Heart right ventricle (tissue), 16 donors: Measurements from ENCODE around the gene NRN1L. TPM values are rescaled to one million over a fixed set of nuclear protein-coding genes. Genes with fewer than 3 reads are reported as not detected.

Experiments used
- ATAC-seq, 8 donors: fragments of 200-7000 bp; cut with Tn5 transposase; one replicate each; pipeline ENCODE4 v1.9.1; 2020; ENCODE audit warnings: mild to moderate bottlenecking in 8 of 8, moderate library complexity in 8 of 8, moderate number of reproducible peaks in 1 of 8
- DNase-seq, 2 donors: peaks; one replicate each; pipeline ENCODE4 v3.0.0-alpha.2; 2020
- H3K27ac ChIP-seq, 10 donors: fragments of 200-600 bp; sonication (generic) in 2 of 10; one replicate each; pipeline versions ENCODE4 v1.5.0 to v1.8.0; 2020 to 2022; ENCODE audit warnings: mild to moderate bottlenecking in 3 of 10
- H3K27me3 ChIP-seq, 7 donors: fragments of 200-600 bp; one replicate each; pipeline ENCODE4 v1.8.0; 2021 to 2022; ENCODE audit warnings: mild to moderate bottlenecking in 2 of 7
- H3K36me3 ChIP-seq, 9 donors: fragments of 200-600 bp; sonication (generic) in 1 of 9; one replicate each; pipeline versions ENCODE4 v1.5.0 to v1.8.0; 2020 to 2022; ENCODE audit warnings: mild to moderate bottlenecking in 2 of 9
- H3K4me1 ChIP-seq, 9 donors: fragments of 200-600 bp; sonication (generic) in 1 of 9; one replicate each; pipeline versions ENCODE4 v1.5.0 to v1.8.0; 2020 to 2022; ENCODE audit warnings: mild to moderate bottlenecking in 4 of 9
- H3K4me3 ChIP-seq, 10 donors: fragments of 200-600 bp; sonication (generic) in 2 of 10; one replicate each; pipeline versions ENCODE4 v1.5.0 to v1.8.0; 2020 to 2022; ENCODE audit warnings: mild to moderate bottlenecking in 7 of 10, moderate library complexity in 2 of 10
- H3K9me3 ChIP-seq, 11 donors: fragments of 200-600 bp in 10 of 11; sonication (generic) in 2 of 11; one replicate each; pipeline versions ENCODE4 v1.5.0 to v1.8.0; 2013 to 2022; ENCODE audit warnings: mild to moderate bottlenecking in 2 of 11, control low read depth in 1 of 11, moderate library complexity in 1 of 11
- CTCF ChIP-seq, 9 donors: fragments of 200-600 bp; sonication (generic) in 2 of 9; IDR thresholded peaks; one replicate each; pipeline versions ENCODE4 v1.5.0 to v1.8.0; 2021 to 2022; ENCODE audit warnings: antibody characterized with exemption in 9 of 9, mild to moderate bottlenecking in 5 of 9, moderate library complexity in 1 of 9
- WGBS, 2 donors: extraction: QIAGEN DNeasy Blood & Tissue Kit; methylation state at CpG; one replicate each; pipeline ENCODE4 v1.1.7; 2013; ENCODE audit warnings: inconsistent platforms in 1 of 2; 5-methylcytosine and 5-hydroxymethylcytosine counted together
- intact Hi-C, 10 donors: fragments of 100-400 bp; cut with DNase I; formaldehyde crosslinking; loops; one replicate each; pipeline versions ENCODE4 v1.11.1 to v1.14.2; 2022
- polyA plus RNA-seq, 2 donors: library from polyadenylated mRNA; stranded (reverse); fragments of 200-250 nt; gene quantifications; one replicate each; pipeline ENCODE4 v1.2.3, GENCODE V29; 2013
- total RNA-seq, 10 donors: library from RNA; stranded (reverse); fragmentation: NEBNext Ultra II Directional in 3 of 10; extraction: Animal tissue kit (Norgen Biotek cat#: 25700) in 3 of 10; gene quantifications; one replicate each; pipeline versions ENCODE4 v1.2.1 to v1.2.4, GENCODE V29; 2021 to 2023
- donor health status: Arrhythmogenic right ventricular cardiomyopathy.
- donor health status: ischemic (EF 13 %, LVEDD 7.1; RV severe dilation, severe dysfunction).
- donor health status: healthy with polysubstance abuse.
- donor health status: DM: no; HTN: yes; CAD: no.
- donor health status: DM: no; HTN: no; CAD: no.
- donor health status: ischemic (EF 25% LVEDD 6.9; RV normal size, moderate dysfunction).
- donor health status: ischemic (EF 25% LVEDD 5.7; RV mildly dilated, moderate dysfunction).
- donor health status: healthy.
- donor health status: DM: yes; HTN: yes; CAD: no.
- donor health status: Ischemic cardiomyopathy.
- donor health status: ischemic (EF 35%, LVEDD 5.7; RV mildly dilated, moderate dysfunction).
- donor health status: nonischemic (EF 11% LVEDD 7.7; RV severe dilation, severe dysfunction).
- donor health status: DM: yes; HTN: yes; CAD: no.
- donor health status: PGD.
- donor health status: ischemic (EF 29% LVEDD 5.4; RV normal size, mild dysfunction).
- donor health status: nonischemic (EF 23%, LVEDD 6.1; RV moderate dilation, normal function).

The NRN1L gene
- total and polyA plus RNA-seq, 12 donors, result 1.1 to 4.0 (median 1.7) TPM; not detected in 4

DNA sequence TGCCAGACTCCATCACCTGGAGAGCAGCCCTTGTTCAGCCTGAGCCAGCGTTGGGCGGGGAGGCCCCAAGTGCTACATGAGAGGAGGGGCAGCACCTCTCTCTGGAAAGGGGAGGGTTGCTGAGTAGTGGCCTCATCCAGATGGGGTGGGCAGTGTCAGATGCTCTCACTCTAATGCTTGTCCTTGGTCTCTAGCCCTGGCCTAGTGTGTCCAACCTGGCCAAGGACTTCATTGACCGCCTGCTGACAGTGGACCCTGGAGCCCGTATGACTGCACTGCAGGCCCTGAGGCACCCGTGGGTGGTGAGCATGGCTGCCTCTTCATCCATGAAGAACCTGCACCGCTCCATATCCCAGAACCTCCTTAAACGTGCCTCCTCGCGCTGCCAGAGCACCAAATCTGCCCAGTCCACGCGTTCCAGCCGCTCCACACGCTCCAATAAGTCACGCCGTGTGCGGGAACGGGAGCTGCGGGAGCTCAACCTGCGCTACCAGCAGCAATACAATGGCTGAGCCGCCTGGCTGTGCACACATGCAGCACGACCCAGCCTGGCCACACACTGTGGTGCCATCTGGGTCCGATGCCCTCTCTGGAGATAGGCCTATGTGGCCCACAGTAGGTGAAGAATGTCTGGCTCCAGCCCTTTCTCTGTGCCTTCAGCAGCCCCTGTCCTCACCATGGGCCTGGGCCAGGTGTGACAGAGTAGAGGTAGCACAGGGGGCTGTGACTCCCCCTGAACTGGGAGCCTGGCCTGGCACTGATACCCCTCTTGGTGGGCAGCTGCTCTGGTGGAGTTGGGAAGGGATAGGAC is 42.7 kb downstream of the NRN1L start:
- no peaks in the 10 kb centered on the region for H3K27me3 ChIP-seq
- no peak for ATAC-seq
- H3K27ac ChIP-seq, result peak overlapping the region in 2 of 10 donors; percentile 45 to 58
- H3K9me3 ChIP-seq, result no peaks in the 10 kb centered on the region
- 94% methylated on average over 22 of the region's 22 CpGs for WGBS, 2 donors
- H3K4me3 ChIP-seq, result no peak overlapping the region
- intact Hi-C loops, result loop anchor here in 8 of 10 donors (5.0 to 10.0 kb wide), 7 partner anchors 40 to 255 kb away; partner anchors contain the start of gene NRN1L (in 6 of the 8)
- DNase-seq, result no peak
- H3K36me3 ChIP-seq, result peaks cover 0 to 70% (median 10%) of the 10 kb centered on the region in 9 donors
- no peak for TF ChIP-seq CTCF (IDR thresholded peaks at IDR 0.05)
- peaks cover 0 to 54% (median 33%) of the 10 kb centered on the region in 9 donors for H3K4me1 ChIP-seq

DNA sequence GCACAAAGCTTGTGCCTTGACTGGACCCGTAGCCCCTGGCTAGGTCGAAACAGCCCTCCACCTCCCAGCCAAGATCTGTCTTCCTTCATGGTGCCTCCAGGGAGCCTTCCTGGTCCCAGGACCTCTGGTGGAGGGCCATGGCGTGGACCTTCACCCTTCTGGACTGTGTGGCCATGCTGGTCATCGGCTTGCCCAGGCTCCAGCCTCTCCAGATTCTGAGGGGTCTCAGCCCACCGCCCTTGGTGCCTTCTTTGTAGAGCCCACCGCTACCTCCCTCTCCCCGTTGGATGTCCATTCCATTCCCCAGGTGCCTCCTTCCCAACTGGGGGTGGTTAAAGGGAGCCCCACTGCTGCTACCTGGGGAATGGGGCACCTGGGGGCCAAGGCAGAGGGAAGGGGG is 43.5 kb downstream of the NRN1L start:
- peaks cover 0 to 70% (median 10%) of the 10 kb centered on the region in 9 donors for H3K36me3 ChIP-seq
- ATAC-seq, result no peak

DNA sequence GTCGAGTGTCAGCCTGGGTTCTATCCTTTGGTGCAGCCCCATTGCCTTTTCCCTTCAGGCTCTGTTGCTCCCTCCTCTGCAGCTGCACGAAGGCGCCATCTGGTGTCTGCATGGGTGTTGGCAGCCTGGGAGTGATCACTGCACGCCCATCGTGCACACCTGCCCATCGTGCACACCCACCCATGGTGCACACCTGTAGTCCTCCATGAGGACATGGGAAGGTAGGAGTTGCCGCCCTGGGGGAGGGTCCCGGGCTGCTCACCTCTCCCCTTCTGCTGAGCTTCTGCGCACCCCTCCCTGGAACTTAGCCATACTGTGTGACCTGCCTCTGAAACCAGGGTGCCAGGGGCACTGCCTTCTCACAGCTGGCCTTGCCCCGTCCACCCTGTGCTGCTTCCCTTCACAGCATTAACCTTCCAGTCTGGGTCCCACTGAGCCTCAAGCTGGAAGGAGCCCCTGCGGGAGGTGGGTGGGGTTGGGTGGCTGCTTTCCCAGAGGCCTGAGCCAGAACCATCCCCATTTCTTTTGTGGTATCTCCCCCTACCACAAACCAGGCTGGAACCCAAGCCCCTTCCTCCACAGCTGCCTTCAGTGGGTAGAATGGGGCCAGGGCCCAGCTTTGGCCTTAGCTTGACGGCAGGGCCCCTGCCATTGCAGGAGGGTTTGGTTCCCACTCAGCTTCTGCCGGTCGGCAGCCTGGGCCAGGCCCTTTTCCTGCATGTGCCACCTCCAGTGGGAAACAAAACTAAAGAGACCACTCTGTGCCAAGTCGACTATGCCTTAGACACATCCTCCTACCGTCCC is 44.1 kb downstream of the NRN1L start:
- Histone ChIP-seq H3K27ac (peak overlapping the region in 1 of 10 donors; percentile 4), H3K4me1 (peaks cover 0 to 39% (median 20%) of the 10 kb centered on the region in 9 donors), H3K9me3 (no peaks in the 10 kb centered on the region), H3K27me3 (no peaks in the 10 kb centered on the region), H3K4me3 (no peak overlapping the region), H3K36me3 (peaks cover 0 to 68% (median 10%) of the 10 kb centered on the region in 9 donors)
- peak; percentile 69 to 91 (median 85) for TF ChIP-seq CTCF (IDR thresholded peaks at IDR 0.05)
- DNase-seq, result peak; percentile 67 to 78
- 51 to 52% methylated on average over 16 of the region's 16 CpGs for WGBS, 2 donors
- ATAC-seq, result peak; percentile 51 to 77 (median 67)
- intact Hi-C loops, result loop anchor here (1.0 to 10.0 kb wide), 12 partner anchors 41 to 256 kb away; partner anchors contain the start of gene NRN1L (in 7 of the 10)

More for the DNA sequence above, 43.5 kb downstream of the NRN1L start:
- intact Hi-C loops, result loop anchor here (1.0 to 10.0 kb wide), 12 partner anchors 41 to 256 kb away; partner anchors contain the start of gene NRN1L (in 7 of the 10)
- no peaks in the 10 kb centered on the region for H3K27me3 ChIP-seq
- TF ChIP-seq CTCF (IDR thresholded peaks at IDR 0.05), result no peak
- no peaks in the 10 kb centered on the region for H3K9me3 ChIP-seq
- no peak overlapping the region for H3K4me3 ChIP-seq
- 83 to 84% methylated on average over 7 of the region's 7 CpGs for WGBS, 2 donors
- H3K27ac ChIP-seq, result peak overlapping the region in 1 of 10 donors; percentile 4
- peaks cover 0 to 45% (median 26%) of the 10 kb centered on the region in 9 donors for H3K4me1 ChIP-seq
- no peak for DNase-seq

GRCh38 chr16:67930191-67930590 is 45.5 kb downstream of the NRN1L start:
- ATAC-seq, result no peak
- no peaks in the 10 kb centered on the region for H3K27me3 ChIP-seq
- no peaks in the 10 kb centered on the region for H3K9me3 ChIP-seq
- no peak for TF ChIP-seq CTCF (IDR thresholded peaks at IDR 0.05)
- H3K27ac ChIP-seq, result no peak overlapping the region
- 93 to 94% methylated on average over 14 of the region's 14 CpGs for WGBS, 2 donors
- peaks cover 0 to 76% (median 10%) of the 10 kb centered on the region in 9 donors for H3K36me3 ChIP-seq
- peaks cover 0 to 36% (median 23%) of the 10 kb centered on the region in 9 donors for H3K4me1 ChIP-seq
- intact Hi-C loops, result loop anchor here in 5 of 10 donors (5.0 to 10.0 kb wide), 3 partner anchors 115 to 405 kb away; partner anchors contain the start of gene RIPOR1 (in 3 of the 5)
- no peak for DNase-seq
- no peak overlapping the region for H3K4me3 ChIP-seq
